NOMO-1 (cell line): Measurements from ENCODE around the gene THSD7B.

ENCODE experiments used
- DNase-seq, 2 experiments: peaks; one replicate each; lab custom pipeline; 2025; ENCODE audit not compliant: unreplicated experiment in 2 of 2; lab: John Stamatoyannopoulos, UW

The THSD7B gene

GRCh38 chr2:137724912-137725311 lies 959.6 kb downstream of the THSD7B start:
- DNase-seq = no peak
